IPS-18a (cell line): ENCODE data around the gene GRID1.

Experiments used
- H3K27ac ChIP-seq: one replicate; pipeline ENCODE4 v1.5.1; 2013; ENCODE audit warnings: low read length
- H3K27me3 ChIP-seq: one replicate; pipeline ENCODE4 v1.6.1; 2013; ENCODE audit warnings: mild to moderate bottlenecking, low read length; ENCODE audit not compliant: control insufficient read depth, insufficient read depth
- H3K36me3 ChIP-seq: one replicate; pipeline ENCODE4 v1.6.1; 2013; ENCODE audit warnings: low read depth, low read length; ENCODE audit not compliant: control insufficient read depth
- H3K4me1 ChIP-seq: one replicate; pipeline ENCODE4 v1.6.1; 2013; ENCODE audit warnings: low read depth, low read length; ENCODE audit not compliant: control insufficient read depth
- H3K4me3 ChIP-seq: one replicate; pipeline ENCODE4 v1.5.1; 2013; ENCODE audit warnings: low read length
- H3K9ac ChIP-seq: one replicate; pipeline ENCODE4 v1.6.1; 2013; ENCODE audit warnings: mild to moderate bottlenecking, low read length, moderate library complexity
- H3K9me3 ChIP-seq: one replicate; pipeline ENCODE4 v1.6.1; 2013; ENCODE audit warnings: low read depth, low read length; ENCODE audit not compliant: control insufficient read depth

The GRID1 gene

DNA sequence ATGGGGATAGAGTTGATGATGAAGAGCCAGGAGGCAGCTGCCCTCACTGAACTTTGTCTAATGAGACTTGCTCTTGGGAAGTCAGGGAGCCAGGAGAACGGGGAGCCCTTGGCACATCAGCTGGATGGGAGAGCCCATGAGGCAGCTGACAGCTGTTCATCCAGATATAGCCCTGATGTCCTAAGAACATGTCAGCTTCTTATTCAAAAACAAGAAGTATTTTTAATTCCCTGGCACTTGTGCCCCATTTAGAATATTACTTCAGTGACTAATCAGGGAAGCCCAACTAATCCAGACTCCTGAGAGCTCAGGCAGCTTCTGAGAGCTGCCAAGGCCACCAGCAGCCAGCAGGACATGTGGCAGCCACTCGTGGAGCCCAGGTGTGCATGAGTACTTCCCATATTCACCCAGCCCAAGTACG lies 363.4 kb downstream of the GRID1 start:
- no peak overlapping the region for H3K4me3 ChIP-seq
- H3K4me1 ChIP-seq = no peaks in the 10 kb centered on the region
- H3K9me3 ChIP-seq = no peaks in the 10 kb centered on the region
- no peak overlapping the region for H3K9ac ChIP-seq
- H3K36me3 ChIP-seq = no peaks in the 10 kb centered on the region
- H3K27ac ChIP-seq = no peak overlapping the region
- H3K27me3 ChIP-seq = no peaks in the 10 kb centered on the region

DNA sequence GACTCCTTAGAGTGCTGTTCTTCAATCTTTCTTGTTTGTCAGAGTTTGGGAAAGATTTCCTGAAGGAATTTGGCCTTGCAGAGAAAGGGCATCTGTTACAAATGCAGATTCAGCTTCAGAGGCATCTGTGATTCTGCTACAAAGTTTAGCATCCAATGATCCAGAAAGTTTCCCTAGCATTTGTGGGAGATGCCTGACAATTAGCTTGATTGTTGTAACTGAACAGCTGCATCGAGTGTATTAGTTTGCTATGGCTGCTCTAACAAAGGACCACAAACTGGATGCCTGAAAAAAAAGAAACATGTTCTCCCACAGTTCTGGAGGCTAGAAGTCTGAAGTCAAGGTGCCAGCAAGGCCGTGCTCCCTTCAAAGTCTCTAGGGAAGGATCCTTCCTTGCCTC lies 365.1 kb downstream of the GRID1 start:
- no peak overlapping the region for H3K9ac ChIP-seq
- H3K27ac ChIP-seq = no peak overlapping the region
- H3K27me3 ChIP-seq = no peaks in the 10 kb centered on the region
- H3K9me3 ChIP-seq = no peaks in the 10 kb centered on the region
- H3K36me3 ChIP-seq = no peaks in the 10 kb centered on the region
- no peak overlapping the region for H3K4me3 ChIP-seq
- H3K4me1 ChIP-seq = no peaks in the 10 kb centered on the region

DNA sequence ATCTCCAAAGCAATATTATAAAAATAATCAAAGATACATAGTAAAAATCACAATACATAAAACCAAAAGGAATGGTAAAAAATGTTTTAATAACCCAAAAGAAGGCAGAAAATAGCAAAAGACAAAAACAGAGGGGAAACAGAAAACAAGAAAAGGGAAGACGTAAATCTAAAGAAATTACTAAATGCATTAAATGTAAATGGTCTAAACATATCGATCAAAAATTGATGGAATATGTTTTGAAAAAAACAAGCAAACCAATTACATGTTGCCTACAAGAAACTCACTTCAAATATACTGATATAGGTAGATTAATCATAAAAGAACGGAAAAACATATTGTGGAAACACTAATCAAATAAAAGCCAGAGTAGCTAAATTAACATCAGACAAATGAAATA lies 369.1 kb downstream of the GRID1 start:
- H3K9ac ChIP-seq = no peak overlapping the region
- H3K27me3 ChIP-seq = no peaks in the 10 kb centered on the region
- no peaks in the 10 kb centered on the region for H3K9me3 ChIP-seq
- no peak overlapping the region for H3K27ac ChIP-seq
- H3K4me1 ChIP-seq = no peaks in the 10 kb centered on the region
- no peaks in the 10 kb centered on the region for H3K36me3 ChIP-seq
- no peak overlapping the region for H3K4me3 ChIP-seq

DNA sequence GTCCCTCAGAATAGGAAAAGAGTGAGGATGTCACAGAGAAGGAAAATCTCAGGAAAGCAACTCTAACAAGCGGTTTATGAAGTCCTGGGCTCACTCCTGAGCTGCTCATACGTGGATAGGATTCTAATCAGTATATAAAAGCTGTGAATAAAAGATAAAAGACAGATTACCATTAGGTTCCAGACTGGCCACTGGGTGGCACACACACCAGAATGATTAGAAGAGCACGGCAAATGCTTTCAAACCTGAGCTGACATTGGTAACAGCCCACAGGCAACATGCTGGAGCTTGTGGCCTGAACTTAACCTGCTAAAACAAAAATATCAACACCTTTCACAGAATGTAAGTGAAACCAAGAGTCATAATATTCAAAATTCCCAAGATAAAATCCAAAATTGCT lies 370.8 kb downstream of the GRID1 start:
- Histone ChIP-seq H3K9ac (no peak overlapping the region), H3K4me1 (no peaks in the 10 kb centered on the region), H3K9me3 (no peaks in the 10 kb centered on the region), H3K27me3 (no peaks in the 10 kb centered on the region), H3K36me3 (no peaks in the 10 kb centered on the region), H3K4me3 (no peak overlapping the region), H3K27ac (no peak overlapping the region)

DNA sequence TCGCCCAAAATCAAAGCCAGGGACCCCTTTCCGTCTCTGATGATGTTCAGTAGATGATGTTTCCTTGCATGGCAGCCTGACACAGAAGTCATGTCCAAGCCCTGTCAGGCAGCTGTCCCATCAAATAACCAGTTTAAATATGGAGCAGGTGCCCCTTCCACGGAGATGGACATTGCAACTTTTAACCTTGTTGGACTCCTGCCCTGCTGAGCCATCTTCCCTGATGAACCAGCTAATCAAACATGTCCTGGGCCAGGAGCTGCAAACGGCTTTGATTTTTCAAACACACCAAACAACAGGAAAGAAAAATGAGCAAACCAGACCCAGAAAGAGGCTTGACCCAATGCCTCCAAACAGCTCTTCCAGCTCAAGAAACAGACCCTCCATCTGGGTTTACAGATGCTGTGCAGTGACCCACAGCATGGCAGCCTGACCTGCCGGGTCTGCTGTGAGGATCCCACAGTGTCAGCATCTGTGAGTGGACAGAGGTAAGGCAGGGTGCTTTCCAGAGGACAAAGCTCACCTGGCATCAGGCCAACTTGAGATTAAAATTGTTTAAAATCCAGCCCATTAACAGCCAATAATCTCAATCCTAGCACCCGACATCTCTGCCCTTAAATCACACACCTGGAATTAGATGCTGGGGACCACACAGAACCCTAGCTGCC lies 372.6 kb downstream of the GRID1 start:
- Histone ChIP-seq H3K9ac (no peak overlapping the region), H3K36me3 (no peaks in the 10 kb centered on the region), H3K9me3 (no peaks in the 10 kb centered on the region), H3K27ac (no peak overlapping the region), H3K4me1 (no peaks in the 10 kb centered on the region), H3K27me3 (no peaks in the 10 kb centered on the region), H3K4me3 (no peak overlapping the region)

DNA sequence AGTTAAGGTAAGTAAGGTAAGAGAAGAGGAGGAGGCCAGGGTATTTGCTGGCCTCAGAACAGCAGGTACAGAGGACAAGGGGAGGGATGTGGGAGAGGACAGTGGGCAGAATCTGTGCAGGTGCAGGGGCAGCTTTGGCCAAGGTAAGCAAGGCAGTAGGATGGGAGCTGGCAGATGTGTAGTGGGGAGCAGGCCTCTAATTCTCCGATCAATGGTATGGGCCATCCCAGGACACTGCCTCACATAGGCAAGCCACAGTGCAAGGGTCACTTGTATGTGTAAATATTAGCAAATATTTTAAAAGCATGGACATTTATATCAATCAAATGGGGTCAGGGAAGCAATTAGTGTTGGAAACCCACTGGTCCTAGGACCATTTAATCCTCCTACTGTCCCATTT lies 373.5 kb downstream of the GRID1 start:
- Histone ChIP-seq H3K9me3 (no peaks in the 10 kb centered on the region), H3K27me3 (no peaks in the 10 kb centered on the region), H3K27ac (no peak overlapping the region), H3K36me3 (no peaks in the 10 kb centered on the region), H3K4me3 (no peak overlapping the region), H3K9ac (no peak overlapping the region), H3K4me1 (no peaks in the 10 kb centered on the region)

DNA sequence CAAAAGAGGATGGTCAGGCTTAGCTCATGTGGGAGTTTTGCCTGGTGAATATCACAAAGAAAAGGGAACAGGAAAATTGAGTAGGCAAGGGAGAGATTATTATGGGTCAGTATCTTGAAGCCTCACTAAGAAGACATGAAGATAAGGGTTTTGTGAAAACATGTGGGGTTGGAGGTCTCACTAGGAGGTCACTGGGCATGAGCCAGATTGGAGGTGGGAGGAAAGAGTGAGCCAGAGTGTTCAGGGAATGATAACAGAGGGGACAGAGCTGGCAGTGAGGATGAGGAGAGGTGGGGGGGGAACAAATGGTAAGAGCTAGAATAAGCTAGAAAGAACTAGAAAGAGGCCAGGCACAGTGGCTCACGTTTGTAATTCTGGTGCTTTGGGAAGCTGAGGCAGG lies 374.3 kb downstream of the GRID1 start:
- H3K9ac ChIP-seq = no peak overlapping the region
- H3K27me3 ChIP-seq = no peaks in the 10 kb centered on the region
- H3K36me3 ChIP-seq = no peaks in the 10 kb centered on the region
- no peaks in the 10 kb centered on the region for H3K9me3 ChIP-seq
- no peak overlapping the region for H3K27ac ChIP-seq
- H3K4me3 ChIP-seq = no peak overlapping the region
- no peaks in the 10 kb centered on the region for H3K4me1 ChIP-seq

DNA sequence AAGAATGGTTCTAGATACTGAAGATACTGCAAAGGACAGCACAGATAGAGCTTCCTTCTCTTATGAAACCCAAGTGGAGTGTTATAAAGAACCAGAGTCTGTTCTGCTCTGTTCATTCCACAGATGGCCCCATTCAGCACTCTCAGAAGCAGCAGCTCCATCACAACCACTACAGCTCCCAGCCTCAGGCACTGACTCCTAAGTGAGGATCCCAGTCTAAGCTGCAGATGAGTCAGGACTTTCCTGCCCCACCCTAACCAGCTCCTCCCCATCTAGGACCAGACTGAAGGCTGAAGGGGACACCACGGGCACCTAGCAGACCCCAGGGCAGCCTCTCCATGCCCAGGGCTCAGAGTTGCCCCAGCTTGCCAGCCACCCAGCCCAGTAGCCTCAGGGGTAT lies 379.8 kb downstream of the GRID1 start:
- Histone ChIP-seq H3K4me1 (no peaks in the 10 kb centered on the region), H3K9ac (no peak overlapping the region), H3K27me3 (no peaks in the 10 kb centered on the region), H3K9me3 (no peaks in the 10 kb centered on the region), H3K36me3 (no peaks in the 10 kb centered on the region), H3K27ac (no peak overlapping the region), H3K4me3 (no peak overlapping the region)

DNA sequence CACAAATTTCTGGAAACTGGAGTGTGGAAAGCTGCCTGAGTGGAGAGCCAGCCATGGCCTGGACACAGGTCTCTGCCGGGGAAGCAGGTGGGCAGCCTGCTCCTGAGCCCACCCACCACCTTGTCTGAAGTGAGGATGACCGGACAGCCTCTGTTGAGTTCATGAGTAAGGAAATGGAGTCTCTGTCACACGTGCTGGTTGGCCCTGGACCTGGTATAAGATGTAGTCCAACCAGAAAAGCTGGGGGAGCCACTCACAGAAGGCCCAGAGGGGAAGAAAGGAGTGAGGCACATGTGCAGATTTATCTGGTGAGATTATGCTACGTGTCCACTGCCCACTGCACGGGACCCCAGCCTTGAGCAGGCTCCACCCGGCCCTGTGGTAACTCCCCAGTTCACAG lies 383.5 kb downstream of the GRID1 start:
- no peak overlapping the region for H3K9ac ChIP-seq
- no peak overlapping the region for H3K4me3 ChIP-seq
- H3K36me3 ChIP-seq = no peaks in the 10 kb centered on the region
- no peak overlapping the region for H3K27ac ChIP-seq
- H3K4me1 ChIP-seq = no peaks in the 10 kb centered on the region
- no peaks in the 10 kb centered on the region for H3K27me3 ChIP-seq
- H3K9me3 ChIP-seq = no peaks in the 10 kb centered on the region

DNA sequence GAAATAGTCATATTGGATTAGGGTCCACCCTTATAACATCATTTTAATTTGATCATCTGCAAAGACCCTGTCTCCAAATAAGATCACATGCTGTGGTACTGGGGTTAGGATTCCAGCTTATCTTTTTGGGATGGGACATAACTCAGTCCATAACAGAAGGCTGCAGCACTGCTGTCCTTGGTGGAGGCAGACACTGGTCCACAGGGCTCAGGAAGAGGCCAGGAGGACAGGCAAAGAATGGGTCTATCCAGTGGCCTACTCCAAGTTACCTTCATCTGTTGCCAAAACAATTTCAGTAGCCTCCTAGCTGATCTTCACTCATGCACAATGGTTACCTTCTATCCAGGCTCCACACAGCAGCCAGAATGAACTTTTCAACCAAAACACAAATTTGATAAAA lies 387.0 kb downstream of the GRID1 start:
- no peaks in the 10 kb centered on the region for H3K27me3 ChIP-seq
- no peaks in the 10 kb centered on the region for H3K4me1 ChIP-seq
- H3K36me3 ChIP-seq = no peaks in the 10 kb centered on the region
- no peak overlapping the region for H3K27ac ChIP-seq
- H3K4me3 ChIP-seq = no peak overlapping the region
- H3K9ac ChIP-seq = no peak overlapping the region
- H3K9me3 ChIP-seq = no peaks in the 10 kb centered on the region

DNA sequence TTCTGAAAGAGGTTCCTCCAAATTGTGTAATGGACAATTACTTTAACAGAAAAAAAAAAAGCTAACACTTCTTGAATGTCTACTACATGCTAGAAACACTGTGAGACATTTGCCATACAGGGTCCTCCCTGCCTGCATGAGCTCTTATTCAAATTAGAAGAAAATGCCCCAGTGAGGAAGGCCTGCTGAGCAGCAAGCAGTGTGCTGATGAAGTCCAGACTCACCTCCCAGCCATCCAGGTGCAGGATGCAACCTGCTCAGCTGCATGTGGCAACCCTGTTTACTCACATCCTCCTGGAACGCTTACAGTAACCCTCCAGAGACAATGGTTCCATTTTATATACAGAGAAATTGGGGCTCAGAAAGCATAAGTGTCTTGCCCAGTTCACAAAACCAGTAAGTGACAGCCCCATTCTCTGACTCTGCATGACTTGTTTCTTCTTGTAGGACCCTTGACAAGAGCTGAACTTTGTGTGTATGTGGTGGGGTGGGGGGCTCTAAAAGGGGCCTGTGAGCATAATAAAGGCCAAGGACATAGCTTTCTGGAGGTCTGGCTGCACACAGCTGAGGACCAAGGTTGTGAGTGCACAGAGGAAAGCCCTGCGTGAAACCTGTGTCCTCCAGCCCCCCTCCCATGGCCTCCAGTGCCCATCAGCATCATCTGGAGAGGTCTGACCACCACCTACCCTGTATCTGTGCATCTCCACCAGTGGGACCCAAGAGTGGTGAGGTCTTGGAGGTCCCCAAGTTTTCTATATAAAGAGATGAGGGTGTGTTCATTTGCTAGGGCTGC lies 387.8 kb downstream of the GRID1 start:
- H3K9ac ChIP-seq = no peak overlapping the region
- H3K9me3 ChIP-seq = no peaks in the 10 kb centered on the region
- H3K27me3 ChIP-seq = no peaks in the 10 kb centered on the region
- no peaks in the 10 kb centered on the region for H3K36me3 ChIP-seq
- H3K4me1 ChIP-seq = no peaks in the 10 kb centered on the region
- H3K27ac ChIP-seq = no peak overlapping the region
- H3K4me3 ChIP-seq = no peak overlapping the region

DNA sequence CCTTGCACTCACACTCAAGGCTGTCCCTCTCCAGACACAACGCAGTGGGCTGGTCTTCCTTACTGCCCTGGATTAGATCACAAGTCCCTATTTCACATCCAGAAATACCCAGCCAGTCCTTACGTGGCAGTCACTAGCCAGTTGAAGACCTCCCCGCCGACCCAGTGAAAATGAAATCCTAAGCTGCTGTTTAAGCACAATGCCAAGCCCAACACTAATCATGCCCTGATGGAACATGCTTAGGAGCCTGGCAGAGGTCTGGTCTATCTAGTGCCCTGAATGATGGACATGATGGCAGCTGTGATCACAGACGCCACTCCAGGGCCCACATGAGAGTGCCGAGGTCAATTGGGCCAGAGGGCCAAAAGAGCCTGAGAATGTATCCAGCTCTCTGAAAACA lies 389.0 kb downstream of the GRID1 start:
- H3K9me3 ChIP-seq = no peaks in the 10 kb centered on the region
- no peaks in the 10 kb centered on the region for H3K36me3 ChIP-seq
- H3K4me3 ChIP-seq = no peak overlapping the region
- no peaks in the 10 kb centered on the region for H3K4me1 ChIP-seq
- H3K27me3 ChIP-seq = no peaks in the 10 kb centered on the region
- H3K9ac ChIP-seq = no peak overlapping the region
- no peak overlapping the region for H3K27ac ChIP-seq
